ENCODE results near the gene ZNF695. TPM values are rescaled to one million over a fixed set of nuclear protein-coding genes. Genes with fewer than 3 reads are reported as not detected.
"Not testable (repeated sequence)": the region's sequence is repeated elsewhere in the genome, so short reads cannot be mapped to it uniquely, and the experiment has no call there.

ZNF695 gene
- total RNA-seq, 4 donors from 2014 or later = 0.70 TPM; not detected in 3

GRCh38 chr1:247043406-247043805 is 35.5 kb upstream of the ZNF695 start:
- H3K27ac ChIP-seq = no peak overlapping the region
- H3K27me3 ChIP-seq = no peaks in the 10 kb centered on the region
- H3K4me3 ChIP-seq = no peak overlapping the region
- no peak for DNase-seq (ENCODE audit: low spot score in 2 of 2)
- no peaks in the 10 kb centered on the region for H3K4me1 ChIP-seq
- peaks cover 46% of the 10 kb centered on the region for H3K9me3 ChIP-seq
- WGBS = 93% methylated on average over 5 of the region's 5 CpGs
- TF ChIP-seq EP300 (IDR thresholded peaks at IDR 0.05) = no peak
- peaks cover 6% of the 10 kb centered on the region for H3K36me3 ChIP-seq

GRCh38 chr1:247037511-247038320 is 29.9 kb upstream of the ZNF695 start:
- Histone ChIP-seq H3K4me1 (no peaks in the 10 kb centered on the region), H3K9me3 (peaks cover 42% of the 10 kb centered on the region), H3K27ac (no peak overlapping the region), H3K27me3 (no peaks in the 10 kb centered on the region), H3K4me3 (no peak overlapping the region), H3K36me3 (peaks cover 36% of the 10 kb centered on the region)
- TF ChIP-seq EP300 (IDR thresholded peaks at IDR 0.05) (no peak), POLR2AphosphoS5 (IDR thresholded peaks at IDR 0.05) (no peak), POLR2A (IDR thresholded peaks at IDR 0.05) (no peak)
- TF ChIP-seq, protein P1, sequence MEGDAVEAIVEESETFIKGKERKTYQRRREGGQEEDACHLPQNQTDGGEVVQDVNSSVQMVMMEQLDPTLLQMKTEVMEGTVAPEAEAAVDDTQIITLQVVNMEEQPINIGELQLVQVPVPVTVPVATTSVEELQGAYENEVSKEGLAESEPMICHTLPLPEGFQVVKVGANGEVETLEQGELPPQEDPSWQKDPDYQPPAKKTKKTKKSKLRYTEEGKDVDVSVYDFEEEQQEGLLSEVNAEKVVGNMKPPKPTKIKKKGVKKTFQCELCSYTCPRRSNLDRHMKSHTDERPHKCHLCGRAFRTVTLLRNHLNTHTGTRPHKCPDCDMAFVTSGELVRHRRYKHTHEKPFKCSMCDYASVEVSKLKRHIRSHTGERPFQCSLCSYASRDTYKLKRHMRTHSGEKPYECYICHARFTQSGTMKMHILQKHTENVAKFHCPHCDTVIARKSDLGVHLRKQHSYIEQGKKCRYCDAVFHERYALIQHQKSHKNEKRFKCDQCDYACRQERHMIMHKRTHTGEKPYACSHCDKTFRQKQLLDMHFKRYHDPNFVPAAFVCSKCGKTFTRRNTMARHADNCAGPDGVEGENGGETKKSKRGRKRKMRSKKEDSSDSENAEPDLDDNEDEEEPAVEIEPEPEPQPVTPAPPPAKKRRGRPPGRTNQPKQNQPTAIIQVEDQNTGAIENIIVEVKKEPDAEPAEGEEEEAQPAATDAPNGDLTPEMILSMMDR (IDR thresholded peaks at IDR 0.05) = no peak
- DNase-seq (ENCODE audit: low spot score in 2 of 2) = no peak
- 97% methylated on average over 6 of the region's 6 CpGs for WGBS

- H3K9me3 ChIP-seq = peaks cover 42% of the 10 kb centered on the region
- H3K4me1 ChIP-seq; H3K4me3 ChIP-seq; H3K27me3 ChIP-seq; H3K27ac ChIP-seq; DNase-seq (ENCODE audit: low spot score in 2 of 2): not testable (repeated sequence)
- WGBS = no CpG with 5 or more reads among the region's 30 CpGs
- peaks cover 19% of the 10 kb centered on the region for H3K36me3 ChIP-seq
Measured at GRCh38 chr1:247032306-247032705, 24.4 kb upstream of the ZNF695 start.

GRCh38 chr1:247024658-247025057 is 16.8 kb upstream of the ZNF695 start:
- H3K9me3 ChIP-seq = peaks cover 16% of the 10 kb centered on the region
- WGBS = 91% methylated on average over 5 of the region's 5 CpGs
- not testable (repeated sequence) for H3K27ac ChIP-seq

DNA sequence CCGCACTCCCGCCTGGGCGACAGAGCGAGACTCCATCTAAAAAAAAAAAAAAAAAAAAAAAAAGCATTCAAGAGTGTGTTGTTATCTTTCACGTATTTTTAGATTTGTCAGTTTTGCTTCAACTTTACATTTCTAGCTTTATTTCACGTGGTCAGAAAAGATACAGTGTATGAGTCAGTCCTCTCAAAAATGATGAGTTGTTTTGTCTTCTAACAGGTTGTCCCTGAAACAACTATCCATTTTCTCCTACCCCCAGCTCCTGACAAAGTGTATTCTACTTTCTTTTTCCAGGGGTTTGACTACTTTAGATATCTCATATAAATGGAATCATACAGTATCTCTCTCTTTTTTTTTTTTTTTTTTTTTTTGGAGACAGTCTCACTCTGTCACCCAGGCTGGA is 5.5 kb upstream of the ZNF695 start:
- Histone ChIP-seq H3K9me3 (peaks cover 5% of the 10 kb centered on the region), H3K27me3 (no peaks in the 10 kb centered on the region), H3K4me3 (no peak overlapping the region), H3K36me3 (no peaks in the 10 kb centered on the region), H3K4me1 (no peaks in the 10 kb centered on the region), H3K27ac (no peak overlapping the region)
- no peak for TF ChIP-seq EP300 (IDR thresholded peaks at IDR 0.05)
- no peak for TF ChIP-seq POLR2A (IDR thresholded peaks at IDR 0.05)
- TF ChIP-seq POLR2AphosphoS5 (IDR thresholded peaks at IDR 0.05) = no peak
- TF ChIP-seq, protein P1 (IDR thresholded peaks at IDR 0.05) = no peak
- WGBS = 88% methylated on average over 6 of the region's 6 CpGs
- no peak for DNase-seq (ENCODE audit: low spot score in 2 of 2)

More at GRCh38 chr1:247024658-247025057, 16.8 kb upstream of the ZNF695 start:
- DNase-seq (ENCODE audit: low spot score in 2 of 2); H3K36me3 ChIP-seq; H3K4me3 ChIP-seq; H3K4me1 ChIP-seq; H3K27me3 ChIP-seq: not testable (repeated sequence)

- Histone ChIP-seq H3K4me1 (peaks cover 14% of the 10 kb centered on the region), H3K27ac (no peak overlapping the region), H3K9me3 (no peaks in the 10 kb centered on the region), H3K4me3 (no peak overlapping the region), H3K27me3 (peaks cover 10% of the 10 kb centered on the region), H3K36me3 (no peaks in the 10 kb centered on the region)
- no peak for DNase-seq (ENCODE audit: low spot score in 2 of 2)
- WGBS = 79% methylated on average over 13 of the region's 13 CpGs
- TF ChIP-seq POLR2AphosphoS5 (IDR thresholded peaks at IDR 0.05) = no peak
- TF ChIP-seq EP300 (IDR thresholded peaks at IDR 0.05) = no peak
Measured at GRCh38 chr1:247008406-247008799, 546 bp upstream of the ZNF695 start.

DNA sequence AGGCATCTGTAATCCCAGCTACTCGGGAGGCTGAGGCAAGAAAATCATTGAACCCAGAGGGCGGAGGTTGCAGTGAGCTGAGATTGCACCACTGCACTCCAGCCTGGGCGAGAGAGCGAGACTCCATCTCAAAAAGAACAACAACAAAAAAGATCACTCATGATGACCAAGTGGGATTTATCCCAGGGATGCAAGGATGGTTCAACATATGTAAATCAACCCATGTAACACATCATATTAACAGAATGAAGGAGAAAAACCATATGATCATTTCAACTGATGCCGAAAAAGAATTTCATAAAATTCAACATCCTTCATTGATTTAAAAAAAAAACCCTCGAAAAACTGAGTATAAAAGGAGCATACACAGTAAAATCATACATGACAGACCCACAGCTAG is 3.8 kb downstream of the ZNF695 start:
- not testable (repeated sequence) for H3K36me3 ChIP-seq; H3K27ac ChIP-seq; H3K27me3 ChIP-seq; H3K9me3 ChIP-seq; DNase-seq (ENCODE audit: low spot score in 2 of 2); H3K4me3 ChIP-seq
- peaks cover 14% of the 10 kb centered on the region for H3K4me1 ChIP-seq
- WGBS = 98% methylated on average over 6 of the region's 6 CpGs

GRCh38 chr1:246989901-246990300 is 18.0 kb downstream of the ZNF695 start:
- 91% methylated on average over 2 of the region's 2 CpGs for WGBS
- no peaks in the 10 kb centered on the region for H3K27me3 ChIP-seq
- H3K4me3 ChIP-seq = no peak overlapping the region
- H3K4me1 ChIP-seq = no peaks in the 10 kb centered on the region
- no peaks in the 10 kb centered on the region for H3K36me3 ChIP-seq
- no peak for DNase-seq (ENCODE audit: low spot score in 2 of 2)
- H3K27ac ChIP-seq = no peak overlapping the region
- TF ChIP-seq, protein P1 (IDR thresholded peaks at IDR 0.05) = no peak
- TF ChIP-seq POLR2AphosphoS5 (IDR thresholded peaks at IDR 0.05) = no peak
- TF ChIP-seq EP300 (IDR thresholded peaks at IDR 0.05) = no peak
- no peak for TF ChIP-seq POLR2A (IDR thresholded peaks at IDR 0.05)
- peaks cover 54% of the 10 kb centered on the region for H3K9me3 ChIP-seq
